ENCODE measurements around the gene PARP8. TPM values are rescaled to one million over a fixed set of nuclear protein-coding genes. Genes with fewer than 3 reads are reported as not detected.

PARP8 gene
- 0.16 and 1.2 TPM in 2 replicates for total RNA-seq

GRCh38 chr5:50666261-50667022, at the start of gene PARP8:
TSS of gene PARP8 (plus strand) at chr5:50666637. CDS start at chr5:50667096, 459 bp downstream.

Other genes with a start within 250 kb of the PARP8 start
- under 0.01 and 0.25 TPM in 2 replicates for gene EMB, start 225.3 kb upstream of the PARP8 start, total RNA-seq

Data from bladder microvascular endothelial cell (primary cell).